GM21447 (cell line): ENCODE measurements around the gene LCLAT1.
A peak's percentile ranks its signal among the peaks of the same experiment; 100 is the strongest.
"Not testable (repeated sequence)": the region's sequence is repeated elsewhere in the genome, so short reads cannot be mapped to it uniquely, and the experiment has no call there.

ENCODE experiments used
- ATAC-seq: cut with Tn5 transposase; IDR thresholded peaks from one replicate; pipeline ENCODE4 v1.9.1; 2021; ENCODE audit not compliant: unreplicated experiment

Gene LCLAT1

GRCh38 chr2:30583204-30583749 lies 136.2 kb downstream of the LCLAT1 start:
- ATAC-seq, result no peak

DNA sequence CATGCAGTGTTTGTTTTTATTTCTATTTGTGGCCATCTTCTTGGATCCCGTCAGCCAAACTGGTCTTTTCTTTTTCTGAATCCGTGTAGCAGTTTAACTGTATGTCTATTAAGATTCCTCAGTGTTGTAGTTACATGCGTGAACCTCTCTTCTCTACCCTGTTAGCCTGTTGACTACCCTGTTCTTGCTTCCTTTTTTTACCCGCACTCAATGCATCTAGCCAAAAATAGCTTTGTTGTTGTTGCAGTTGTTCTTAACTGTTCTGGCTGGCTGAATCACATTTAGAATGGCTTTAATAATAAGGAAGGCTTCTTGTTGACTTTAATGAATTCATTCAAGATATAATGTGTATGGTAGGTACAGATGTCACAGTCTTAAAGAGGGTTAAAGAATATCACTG lies 137.1 kb downstream of the LCLAT1 start:
- ATAC-seq, result peak; percentile 79

GRCh38 chr2:30588994-30589393 lies 141.9 kb downstream of the LCLAT1 start:
- ATAC-seq, result no peak

- ATAC-seq, result no peak
Measured at GRCh38 chr2:30590407-30590806, 143.4 kb downstream of the LCLAT1 start.

DNA sequence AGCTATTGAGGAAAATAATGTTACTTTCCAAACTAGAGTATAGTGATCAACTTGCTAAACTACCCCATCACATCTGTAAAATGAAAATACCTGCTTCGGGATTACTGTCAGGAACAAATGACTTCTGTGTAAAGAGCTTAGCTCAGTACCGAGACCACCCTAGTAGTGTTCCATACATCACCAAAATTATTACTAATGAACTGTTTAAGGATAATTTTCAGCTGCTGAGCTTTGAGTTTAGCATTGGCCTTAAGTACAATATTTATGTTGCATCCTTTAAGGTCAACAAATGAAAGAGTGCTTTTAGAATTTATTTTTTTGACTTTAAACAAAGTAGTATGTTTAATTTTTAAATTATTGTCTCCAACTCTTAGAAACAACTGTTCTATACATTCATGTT lies 144.1 kb downstream of the LCLAT1 start:
- ATAC-seq, result no peak

DNA sequence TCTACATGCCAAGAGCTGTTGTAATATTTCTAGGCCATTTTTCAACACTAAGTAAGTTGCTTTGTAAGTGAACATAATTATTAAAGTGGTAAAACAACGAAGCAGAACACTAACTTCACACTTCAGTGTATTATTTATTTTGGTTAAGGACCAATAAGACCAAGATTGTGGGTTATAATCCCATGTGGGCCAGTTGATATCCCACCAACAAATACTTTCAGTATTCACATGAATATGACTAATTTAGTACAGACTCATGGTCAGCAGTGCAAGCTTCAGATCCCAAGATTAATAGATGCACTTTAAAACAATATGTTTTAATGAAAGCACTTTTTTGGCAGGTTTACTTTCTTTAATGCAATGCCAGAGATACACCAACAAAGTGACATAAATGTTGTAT lies 154.3 kb downstream of the LCLAT1 start:
- no peak for ATAC-seq

DNA sequence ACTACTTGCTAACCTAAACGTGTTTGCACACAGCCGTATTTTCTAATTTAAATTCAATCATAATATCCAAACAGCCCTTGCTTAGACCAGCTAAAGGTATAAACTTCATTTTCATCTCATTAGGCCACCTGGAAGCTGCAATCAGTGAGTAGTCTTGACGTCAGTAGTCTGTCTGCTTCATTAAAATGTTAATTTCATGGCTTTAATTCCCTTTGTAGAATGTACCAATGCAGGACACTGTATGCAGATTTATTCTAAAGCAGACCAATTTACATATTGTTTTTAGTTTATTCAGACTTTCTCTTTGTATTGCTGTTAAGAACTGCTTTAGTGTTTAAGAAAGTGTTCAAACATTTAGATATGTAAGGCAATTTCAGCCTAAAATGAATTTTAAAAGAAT lies 158.2 kb downstream of the LCLAT1 start:
- no peak for ATAC-seq

GRCh38 chr2:30608643-30609042 lies 161.6 kb downstream of the LCLAT1 start:
- ATAC-seq, result no peak

GRCh38 chr2:30611583-30611982 lies 164.5 kb downstream of the LCLAT1 start:
- ATAC-seq, result no peak

DNA sequence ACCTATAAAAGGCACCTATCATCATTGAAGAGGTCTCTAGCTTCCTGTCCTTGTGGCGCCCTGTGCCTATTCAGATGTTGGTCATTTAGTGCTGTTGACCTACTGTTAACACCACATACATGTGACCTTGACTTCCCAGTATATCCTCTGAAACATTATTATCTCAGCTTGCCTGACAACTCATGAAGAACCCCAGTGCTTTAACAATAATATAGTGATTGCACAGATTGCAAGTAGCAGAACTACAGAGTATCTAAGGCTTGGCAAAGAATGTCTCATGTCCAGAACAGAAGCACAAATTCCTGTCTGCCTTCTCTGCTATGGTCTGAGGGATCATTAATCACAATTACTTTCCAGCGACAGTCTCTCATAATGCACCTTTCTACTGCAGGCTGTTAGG lies 165.3 kb downstream of the LCLAT1 start:
- no peak for ATAC-seq

GRCh38 chr2:30613001-30613400 lies 166.0 kb downstream of the LCLAT1 start:
- no peak for ATAC-seq

- not testable (repeated sequence) for ATAC-seq
Measured at GRCh38 chr2:30614227-30614626, 167.2 kb downstream of the LCLAT1 start.

- no peak for ATAC-seq
Measured at GRCh38 chr2:30615926-30616325, 168.9 kb downstream of the LCLAT1 start.

- no peak for ATAC-seq
Measured at GRCh38 chr2:30620102-30620501, 173.1 kb downstream of the LCLAT1 start.

DNA sequence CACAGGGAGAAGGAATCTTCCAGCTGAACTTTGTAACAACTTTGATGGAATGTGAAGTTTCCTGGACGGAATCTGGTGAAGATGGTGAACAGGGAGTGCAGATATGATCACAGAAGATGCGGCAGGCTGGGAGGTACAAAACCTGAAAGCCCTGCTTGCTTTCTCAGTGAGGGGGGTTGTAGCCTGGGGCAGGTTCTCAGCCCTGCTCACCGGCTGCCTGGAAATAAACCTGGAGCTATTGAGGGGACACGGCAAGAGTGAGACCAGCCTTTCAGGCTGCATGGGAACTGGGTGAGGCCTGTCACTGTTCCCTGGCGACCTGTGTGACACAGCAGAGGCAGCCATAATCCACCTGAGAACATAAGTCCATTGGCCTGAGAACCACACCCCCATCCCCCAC lies 174.8 kb downstream of the LCLAT1 start:
- no peak for ATAC-seq

GRCh38 chr2:30622452-30622851 lies 175.4 kb downstream of the LCLAT1 start:
- ATAC-seq, result no peak

- ATAC-seq, result no peak
Measured at GRCh38 chr2:30625276-30625675, 178.2 kb downstream of the LCLAT1 start.

DNA sequence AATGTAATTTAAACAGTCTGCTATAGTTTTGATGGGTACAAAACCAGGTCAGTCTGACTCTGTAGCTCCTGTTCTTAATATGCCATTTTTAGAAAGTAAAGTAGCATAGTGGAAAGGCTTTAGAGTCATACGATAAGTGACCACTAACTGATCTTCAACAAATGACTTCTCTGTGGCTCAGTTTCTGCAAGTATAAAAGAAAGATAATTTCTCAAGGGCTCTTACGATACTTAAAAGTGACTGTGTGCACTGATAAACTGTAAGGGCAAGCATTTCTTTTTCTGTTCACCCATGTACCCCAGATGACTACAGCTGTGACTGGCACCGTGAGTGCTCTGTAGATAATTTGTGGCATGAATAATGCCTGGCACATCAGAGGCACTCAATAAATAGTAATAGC lies 178.7 kb downstream of the LCLAT1 start:
- ATAC-seq, result no peak

GRCh38 chr2:30626397-30626796 lies 179.4 kb downstream of the LCLAT1 start:
- ATAC-seq, result no peak

DNA sequence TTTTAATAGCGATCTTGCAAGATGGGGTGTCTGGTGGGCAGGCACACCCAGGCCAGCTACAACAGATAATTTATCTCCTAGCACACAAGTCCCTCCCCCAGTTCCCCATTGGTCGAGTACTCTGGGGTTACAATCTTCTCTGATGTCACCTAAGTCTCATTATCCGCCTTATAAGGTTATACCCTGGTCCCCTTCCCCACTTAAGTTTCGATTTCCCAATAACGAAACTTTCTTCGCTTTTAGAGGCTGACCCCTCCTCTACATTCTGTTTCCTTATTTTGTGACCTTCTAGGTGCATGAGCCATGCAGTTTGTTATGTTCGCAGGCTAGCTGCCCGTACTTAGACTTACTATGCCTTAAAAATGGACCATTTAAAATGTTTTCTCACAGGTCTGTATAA lies 180.1 kb downstream of the LCLAT1 start:
- ATAC-seq, result no peak

- no peak for ATAC-seq
Measured at GRCh38 chr2:30628341-30628740, 181.3 kb downstream of the LCLAT1 start.

- no peak for ATAC-seq
Measured at GRCh38 chr2:30629866-30630265, 182.8 kb downstream of the LCLAT1 start.

DNA sequence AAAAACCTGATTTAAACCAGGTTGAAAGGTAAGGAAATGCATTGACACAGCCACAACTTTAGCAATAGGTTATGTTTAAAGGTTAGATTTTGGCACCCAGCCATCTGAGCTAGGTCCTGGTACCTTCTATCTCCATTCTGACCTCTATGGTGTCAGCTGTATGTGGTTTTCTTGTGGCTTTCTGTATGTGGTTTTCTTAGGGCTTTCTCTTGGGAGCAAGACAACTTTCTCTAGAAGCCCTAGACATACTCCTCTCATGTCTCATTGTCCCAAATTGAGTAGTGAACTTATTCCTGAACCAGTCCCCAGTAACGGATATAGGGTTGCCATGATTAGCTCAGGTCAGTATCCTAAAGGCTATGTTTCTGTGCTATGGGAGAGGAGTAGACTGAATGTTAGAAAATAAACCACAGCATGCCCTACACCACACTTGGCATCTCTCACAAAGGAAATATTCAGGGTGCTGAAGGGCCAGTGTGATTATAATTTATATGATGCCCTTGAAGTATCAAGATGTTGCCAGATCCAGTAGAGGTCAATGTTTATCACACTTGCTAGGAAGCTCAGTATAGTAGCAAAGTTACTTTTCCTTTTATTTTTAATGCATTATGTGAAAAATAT lies 184.1 kb downstream of the LCLAT1 start:
- ATAC-seq, result peak; percentile 82
